Natural killer cell (primary cell): ENCODE measurements around the gene P2RX1. TPM values are rescaled to one million over a fixed set of nuclear protein-coding genes. Genes with fewer than 3 reads are reported as not detected.
A peak's percentile ranks its signal among the peaks of the same experiment; 100 is the strongest.

Source experiments
- ATAC-seq, 3 donors: fragments of 150-1000 bp in 2 of 3; fragments of 200-7000 bp in 1 of 3; cut with Tn5 transposase; 1 replicate in 1 of 3; 2 replicates in 2 of 3; pipeline ENCODE4 v1.10.0; 2021; ENCODE audit warnings: mild to moderate bottlenecking in 2 of 3, moderate library complexity in 2 of 3
- DNase-seq, 2 donors: peaks; one replicate each; pipeline versions ENCODE4 v3.0.0 to v3.0.0-alpha.2; 2013 to 2021; ENCODE audit warnings: mixed read lengths in 1 of 2
- H3K27ac ChIP-seq: one replicate; pipeline ENCODE4 v1.5.1; 2013; ENCODE audit warnings: mild to moderate bottlenecking, low read length
- H3K27me3 ChIP-seq: one replicate; pipeline ENCODE4 v1.6.1; 2013; ENCODE audit warnings: low read length; ENCODE audit not compliant: control insufficient read depth, insufficient read depth
- H3K36me3 ChIP-seq: one replicate; pipeline ENCODE4 v1.6.1; 2013; ENCODE audit warnings: low read length; ENCODE audit not compliant: control insufficient read depth, insufficient read depth
- H3K4me1 ChIP-seq: one replicate; pipeline ENCODE4 v1.6.1; 2013; ENCODE audit warnings: low read length; ENCODE audit not compliant: control insufficient read depth, insufficient read depth
- H3K4me3 ChIP-seq: one replicate; pipeline ENCODE4 v1.5.1; 2013; ENCODE audit warnings: low read length
- H3K9me3 ChIP-seq: one replicate; pipeline ENCODE4 v1.6.1; 2013; ENCODE audit warnings: low read length; ENCODE audit not compliant: control insufficient read depth, insufficient read depth
- H3K27ac Mint-ChIP-seq, 2 donors: one replicate each; pipeline ENCODE4 v1.8.0; 2022; ENCODE audit warnings: mild to moderate bottlenecking in 2 of 2, mixed read lengths in 2 of 2, moderate library complexity in 1 of 2
- H3K27me3 Mint-ChIP-seq, 2 donors: one replicate each; pipeline ENCODE4 v1.8.0; 2022; ENCODE audit warnings: low read depth in 2 of 2, mixed read lengths in 2 of 2
- H3K36me3 Mint-ChIP-seq: one replicate; pipeline ENCODE4 v1.8.0; 2022; ENCODE audit warnings: mixed read lengths
- H3K4me1 Mint-ChIP-seq, 2 donors: one replicate each; pipeline ENCODE4 v1.8.0; 2022; ENCODE audit warnings: mixed read lengths in 2 of 2
- H3K4me3 Mint-ChIP-seq: one replicate; pipeline ENCODE4 v1.8.0; 2022; ENCODE audit warnings: mild to moderate bottlenecking, moderate library complexity, mixed read lengths
- H3K9me3 Mint-ChIP-seq, 2 donors: one replicate each; pipeline ENCODE4 v1.8.0; 2022; ENCODE audit warnings: mixed read lengths in 2 of 2
- WGBS: methylation state at CpG from one replicate; pipeline ENCODE4 v1.1.7; 2013; ENCODE audit warnings: missing lambda C conversion rate; ENCODE audit not compliant: insufficient coverage; 5-methylcytosine and 5-hydroxymethylcytosine counted together
- intact Hi-C: fragments of 100-400 bp; cut with micrococcal nuclease; formaldehyde crosslinking; loops from one replicate; pipeline ENCODE4 v1.14.2; 2022
- total RNA-seq, 4 donors: library from RNA; stranded (reverse); fragments of 120-200 nt in 1 of 4; gene quantifications; one replicate each; pipeline versions ENCODE4 v1.2.3 to v1.2.4, GENCODE V29; 2013 to 2022
- TF ChIP-seq, protein P1 (sequence below): fragments of 200-600 bp; IDR thresholded peaks from one replicate; pipeline ENCODE4 v1.8.0; 2022; ENCODE audit warnings: antibody characterized with exemption

The P2RX1 gene
- total RNA-seq, 3 donors from 2014 or later (not counting 1 experiment from before 2014, with no cell fraction given) = 2.3 to 15.3 (median 13.4) TPM

DNA sequence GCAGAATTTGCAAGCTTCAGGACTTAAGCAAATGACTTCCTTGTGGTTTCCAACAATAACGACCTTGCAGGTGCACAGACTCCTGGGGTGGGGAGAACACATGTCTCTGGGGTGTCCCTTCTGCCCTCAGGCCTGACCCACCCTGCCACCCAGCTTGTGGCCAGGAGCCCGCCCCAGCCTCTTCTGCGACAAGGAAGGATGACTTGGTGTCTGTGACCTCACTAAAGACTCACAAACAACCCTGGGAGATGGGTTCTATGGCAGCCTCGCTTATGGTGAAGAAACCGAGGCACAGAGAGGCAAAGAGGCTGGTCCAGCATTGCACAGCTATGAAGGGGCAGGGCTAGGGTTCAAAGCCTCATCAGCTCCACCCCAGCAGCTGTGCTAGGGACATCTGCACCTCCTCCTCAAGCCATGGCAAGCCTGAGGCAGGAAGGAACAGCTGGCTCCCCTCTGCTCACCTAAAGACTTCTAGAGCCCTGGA lies 45.3 kb upstream of the P2RX1 start:
- Mint-ChIP-seq H3K36me3 (no peaks in the 10 kb centered on the region), H3K27ac (peak overlapping the region; percentile 84 to 85), H3K9me3 (no peaks in the 10 kb centered on the region), H3K4me3 (peak overlapping the region; percentile 88), H3K27me3 (no peaks in the 10 kb centered on the region), H3K4me1 (peaks cover 54 to 78% of the 10 kb centered on the region in 2 donors)
- 7% methylated on average over 5 of the region's 5 CpGs for WGBS
- ATAC-seq (peak in 2 of 3 donors; percentile 14 to 25), DNase-seq (peak in 1 of 2 donors; percentile 55)
- Histone ChIP-seq H3K27ac (peak overlapping the region; percentile 57), H3K4me1 (peaks cover 75% of the 10 kb centered on the region), H3K4me3 (peak overlapping the region; percentile 94), H3K9me3 (no peaks in the 10 kb centered on the region), H3K27me3 (no peaks in the 10 kb centered on the region), H3K36me3 (peaks cover 20% of the 10 kb centered on the region)
- TF ChIP-seq, protein P1, sequence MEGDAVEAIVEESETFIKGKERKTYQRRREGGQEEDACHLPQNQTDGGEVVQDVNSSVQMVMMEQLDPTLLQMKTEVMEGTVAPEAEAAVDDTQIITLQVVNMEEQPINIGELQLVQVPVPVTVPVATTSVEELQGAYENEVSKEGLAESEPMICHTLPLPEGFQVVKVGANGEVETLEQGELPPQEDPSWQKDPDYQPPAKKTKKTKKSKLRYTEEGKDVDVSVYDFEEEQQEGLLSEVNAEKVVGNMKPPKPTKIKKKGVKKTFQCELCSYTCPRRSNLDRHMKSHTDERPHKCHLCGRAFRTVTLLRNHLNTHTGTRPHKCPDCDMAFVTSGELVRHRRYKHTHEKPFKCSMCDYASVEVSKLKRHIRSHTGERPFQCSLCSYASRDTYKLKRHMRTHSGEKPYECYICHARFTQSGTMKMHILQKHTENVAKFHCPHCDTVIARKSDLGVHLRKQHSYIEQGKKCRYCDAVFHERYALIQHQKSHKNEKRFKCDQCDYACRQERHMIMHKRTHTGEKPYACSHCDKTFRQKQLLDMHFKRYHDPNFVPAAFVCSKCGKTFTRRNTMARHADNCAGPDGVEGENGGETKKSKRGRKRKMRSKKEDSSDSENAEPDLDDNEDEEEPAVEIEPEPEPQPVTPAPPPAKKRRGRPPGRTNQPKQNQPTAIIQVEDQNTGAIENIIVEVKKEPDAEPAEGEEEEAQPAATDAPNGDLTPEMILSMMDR = no peak
- intact Hi-C loops = loop anchor here (5.0 kb wide), 1 partner anchor 69 kb away; the partner anchor contains the start of gene CAMKK1

DNA sequence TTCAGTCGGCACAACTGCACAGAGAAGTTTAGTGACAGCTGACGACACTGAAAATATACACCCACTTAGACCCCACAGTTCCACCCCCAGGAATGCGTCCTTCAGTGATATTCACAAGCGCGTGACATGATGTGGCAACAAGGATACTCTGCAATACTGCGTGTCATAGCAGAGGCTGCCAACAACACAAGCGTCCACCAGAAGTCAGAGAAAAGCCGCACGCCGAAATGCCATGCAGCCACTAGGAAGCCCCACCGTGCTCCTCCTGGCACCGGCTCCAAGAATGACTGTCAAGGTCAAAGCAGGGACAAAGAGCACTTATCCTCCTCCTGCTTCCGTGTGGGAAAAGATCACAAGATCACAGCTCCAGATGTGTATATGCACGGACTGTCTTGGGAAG lies 44.5 kb upstream of the P2RX1 start:
- H3K27ac Mint-ChIP-seq = peak overlapping the region; percentile 84 to 85
- DNase-seq (no peak), ATAC-seq (no peak)
- WGBS = 80% methylated on average over 14 of the region's 14 CpGs
- intact Hi-C loops = loop anchor here (5.0 kb wide), 1 partner anchor 68 kb away; the partner anchor contains the start of gene CAMKK1
- H3K27me3 Mint-ChIP-seq = no peaks in the 10 kb centered on the region
- no peaks in the 10 kb centered on the region for H3K36me3 Mint-ChIP-seq
- no peaks in the 10 kb centered on the region for H3K9me3 ChIP-seq
- peaks cover 76% of the 10 kb centered on the region for H3K4me1 ChIP-seq
- no peak overlapping the region for H3K27ac ChIP-seq
- no peak overlapping the region for H3K4me3 ChIP-seq
- peak overlapping the region; percentile 55 for H3K4me3 Mint-ChIP-seq
- peaks cover 55 to 86% of the 10 kb centered on the region in 2 donors for H3K4me1 Mint-ChIP-seq
- H3K9me3 Mint-ChIP-seq = no peaks in the 10 kb centered on the region
- TF ChIP-seq, protein P1 = no peak
- H3K36me3 ChIP-seq = peaks cover 21% of the 10 kb centered on the region
- H3K27me3 ChIP-seq = no peaks in the 10 kb centered on the region

DNA sequence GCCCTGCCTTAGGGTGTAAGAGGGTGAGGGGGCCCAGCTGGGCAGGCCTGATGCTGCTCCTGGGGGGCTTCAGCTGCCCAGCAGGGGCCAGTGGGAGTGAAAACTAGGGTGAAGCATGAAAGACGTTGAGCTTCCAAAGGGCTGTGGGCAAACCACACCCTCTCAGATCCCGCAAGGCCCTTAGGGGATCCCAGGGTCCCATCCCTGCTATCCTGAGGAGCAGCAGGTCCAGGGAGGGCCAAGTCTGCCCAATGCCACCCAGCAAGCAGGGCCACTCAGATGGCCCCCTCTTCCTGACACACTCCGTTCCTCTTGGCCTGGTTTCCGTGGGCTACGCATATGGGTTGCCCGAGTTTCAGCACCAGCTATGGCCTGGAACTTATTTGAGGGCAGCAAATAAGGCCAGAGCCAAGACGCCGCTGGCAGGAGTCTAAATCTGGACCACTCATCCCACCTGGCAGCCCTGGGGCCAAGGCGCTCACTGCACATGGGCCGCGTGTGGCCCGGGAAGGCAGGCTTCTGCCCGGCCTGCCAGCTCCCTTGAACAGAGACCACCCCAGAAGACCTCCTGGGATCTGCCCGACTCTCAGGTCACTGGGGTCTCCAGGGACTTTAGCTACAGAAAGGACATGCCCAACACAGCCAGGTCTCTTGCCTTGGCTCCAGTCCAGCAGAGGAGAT lies 43.8 kb upstream of the P2RX1 start:
- no peak overlapping the region for H3K4me3 ChIP-seq
- intact Hi-C loops = loop anchor here (5.0 kb wide), 1 partner anchor 68 kb away; the partner anchor contains the start of gene CAMKK1
- H3K4me1 Mint-ChIP-seq = peaks cover 50 to 80% of the 10 kb centered on the region in 2 donors
- H3K4me1 ChIP-seq = peaks cover 69% of the 10 kb centered on the region
- TF ChIP-seq, protein P1 = no peak
- no peaks in the 10 kb centered on the region for H3K27me3 ChIP-seq
- H3K36me3 ChIP-seq = peaks cover 21% of the 10 kb centered on the region
- no peaks in the 10 kb centered on the region for H3K27me3 Mint-ChIP-seq
- H3K27ac ChIP-seq = no peak overlapping the region
- no peaks in the 10 kb centered on the region for H3K36me3 Mint-ChIP-seq
- no peaks in the 10 kb centered on the region for H3K9me3 ChIP-seq
- peak overlapping the region; percentile 55 for H3K4me3 Mint-ChIP-seq
- DNase-seq (no peak), ATAC-seq (no peak)
- H3K27ac Mint-ChIP-seq = peak overlapping the region; percentile 84 to 85
- WGBS = 79% methylated on average over 14 of the region's 14 CpGs
- no peaks in the 10 kb centered on the region for H3K9me3 Mint-ChIP-seq
